WTC11 (cell line): Measurements from ENCODE around the gene SPAAR.

Source experiments
- ATF2 ChIP-seq: sonication (generic); formaldehyde crosslinking; IDR thresholded peaks from 2 replicates; pipeline ENCODE4 v1.8.1; 2022; ENCODE audit warnings: low read depth, missing genetic modification reagents, borderline replicate concordance
- CBFB ChIP-seq: sonication (generic); formaldehyde crosslinking; IDR thresholded peaks from 2 replicates; pipeline ENCODE4 v1.8.1; 2022; ENCODE audit warnings: mild to moderate bottlenecking, low read depth, missing genetic modification reagents
- CTCF ChIP-seq: fragments of 200-600 bp; IDR thresholded peaks from 2 replicates; pipeline ENCODE4 v1.8.0; 2022; ENCODE audit warnings: antibody characterized with exemption
- HMGA2 ChIP-seq: fragments of 250-450 bp; sonication (Bioruptor Pico); IDR thresholded peaks from 2 replicates; pipeline ENCODE4 v1.4.0; 2021; ENCODE audit warnings: mild to moderate bottlenecking, moderate library complexity
- MAX ChIP-seq: sonication (generic); formaldehyde crosslinking; IDR thresholded peaks from 2 replicates; pipeline ENCODE4 v1.8.0; 2022; ENCODE audit warnings: mild to moderate bottlenecking, missing genetic modification reagents
- NFYB ChIP-seq: sonication (generic); formaldehyde crosslinking; conservative IDR thresholded peaks from 2 replicates; pipeline ENCODE4 v1.8.0; 2022; ENCODE audit warnings: low read depth, missing genetic modification reagents
- OVOL2 ChIP-seq: fragments of 250-450 bp; sonication (Bioruptor Pico); IDR thresholded peaks from 2 replicates; pipeline ENCODE4 v1.9.0; 2021; ENCODE audit warnings: mild to moderate bottlenecking, borderline replicate concordance
- SP1 ChIP-seq: sonication (generic); formaldehyde crosslinking; conservative IDR thresholded peaks from 2 replicates; pipeline ENCODE4 v1.8.1; 2022; ENCODE audit warnings: missing genetic modification reagents
- ZNF121 ChIP-seq: sonication (generic); formaldehyde crosslinking; IDR thresholded peaks from 2 replicates; pipeline ENCODE4 v1.8.0; 2023; ENCODE audit warnings: missing genetic modification reagents
- ZNF512 ChIP-seq: sonication (generic); formaldehyde crosslinking; IDR thresholded peaks from 2 replicates; pipeline ENCODE4 v1.8.1; 2022; ENCODE audit warnings: missing genetic modification reagents, borderline replicate concordance

GRCh38 chr9:35872505-35872904 lies 36.8 kb upstream of the SPAAR start:
- TF ChIP-seq OVOL2 = no peak
- TF ChIP-seq CTCF = no peak
- no peak for TF ChIP-seq ATF2 (CRISPR knock-in tag)
- TF ChIP-seq MAX (CRISPR knock-in tag) = no peak
- TF ChIP-seq ZNF512 (CRISPR knock-in tag) = no peak
- TF ChIP-seq CBFB (CRISPR knock-in tag) = no peak
- no peak for TF ChIP-seq NFYB (CRISPR knock-in tag)
- no peak for TF ChIP-seq HMGA2
- TF ChIP-seq SP1 (CRISPR knock-in tag) = no peak
- TF ChIP-seq ZNF121 = no peak
